HepG2 (cell line): ENCODE measurements around the gene KLHL11.

ENCODE experiments used
- ARID2 ChIP-seq: sonication (generic); formaldehyde crosslinking; IDR thresholded peaks from 2 replicates; pipeline ENCODE4 v1.8.1; 2022; ENCODE audit warnings: mild to moderate bottlenecking, missing genetic modification reagents, borderline replicate concordance
- FOXM1 ChIP-seq: sonication (generic); formaldehyde crosslinking; IDR thresholded peaks from 2 replicates; pipeline ENCODE4 v1.5.0; 2020; ENCODE audit warnings: missing genetic modification reagents
- HDAC6 ChIP-seq: fragments of 200-600 bp; sonication (generic); IDR thresholded peaks from 2 replicates; pipeline ENCODE4 v1.7.0; 2017; ENCODE audit warnings: mild to moderate bottlenecking, antibody characterized with exemption, low read length, low read depth
- ISL2 ChIP-seq: sonication (generic); formaldehyde crosslinking; IDR thresholded peaks from 2 replicates; pipeline ENCODE4 v1.5.0; 2020; ENCODE audit warnings: missing genetic modification reagents
- SETDB1 ChIP-seq: sonication (generic); formaldehyde crosslinking; IDR thresholded peaks from 2 replicates; pipeline ENCODE4 v1.5.1; 2020; ENCODE audit warnings: missing genetic modification reagents, mild to moderate bottlenecking, borderline replicate concordance
- SRF ChIP-seq: IDR thresholded peaks from 2 replicates; pipeline ENCODE4 v1.6.1; 2011; ENCODE audit warnings: mild to moderate bottlenecking, low read depth, low read length, moderate library complexity
- TF ChIP-seq, protein P1 (sequence below), 2 experiments: sonication (generic) in 1 of 2; formaldehyde crosslinking in 1 of 2; IDR thresholded peaks; 2 replicates each; pipeline versions ENCODE4 v1.5.1 to v1.6.1; 2011 to 2020; ENCODE audit warnings: borderline replicate concordance in 1 of 2, low read depth in 1 of 2, low read length in 1 of 2, mild to moderate bottlenecking in 1 of 2, missing genetic modification reagents in 1 of 2, moderate library complexity in 1 of 2
- TF ChIP-seq, protein P2 (sequence below): sonication (generic); formaldehyde crosslinking; IDR thresholded peaks from 2 replicates; pipeline ENCODE4 v1.5.0; 2020; ENCODE audit warnings: mild to moderate bottlenecking, missing genetic modification reagents, moderate library complexity
- TF ChIP-seq, protein P3 (sequence below): sonication (generic); formaldehyde crosslinking; IDR thresholded peaks from 2 replicates; pipeline ENCODE4 v1.4.0; 2020; ENCODE audit warnings: mild to moderate bottlenecking, missing genetic modification reagents

DNA sequence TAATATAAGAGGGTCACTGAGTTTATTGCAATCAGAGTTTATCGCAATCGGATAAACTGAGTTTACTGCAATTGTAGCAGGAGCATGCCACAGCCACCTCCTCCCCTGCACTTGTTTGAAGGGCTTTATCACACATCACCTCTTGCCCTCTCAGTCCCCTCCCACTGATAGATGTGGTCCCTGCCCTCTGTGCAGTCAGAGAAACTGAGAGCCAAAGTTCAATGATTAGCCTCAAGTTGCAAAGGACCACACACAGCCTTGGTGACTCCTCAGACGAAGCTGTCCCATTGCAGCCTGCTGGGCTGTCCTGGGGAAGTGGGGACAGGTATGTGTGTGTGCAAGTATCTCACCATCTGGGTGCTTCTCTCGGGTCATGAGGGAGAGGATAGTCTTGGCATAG lies 39.9 kb upstream of the KLHL11 start:
- no peak for TF ChIP-seq ARID2
- no peak for TF ChIP-seq FOXM1 (CRISPR knock-in tag)
- TF ChIP-seq HDAC6, result no peak
- TF ChIP-seq, protein P1, sequence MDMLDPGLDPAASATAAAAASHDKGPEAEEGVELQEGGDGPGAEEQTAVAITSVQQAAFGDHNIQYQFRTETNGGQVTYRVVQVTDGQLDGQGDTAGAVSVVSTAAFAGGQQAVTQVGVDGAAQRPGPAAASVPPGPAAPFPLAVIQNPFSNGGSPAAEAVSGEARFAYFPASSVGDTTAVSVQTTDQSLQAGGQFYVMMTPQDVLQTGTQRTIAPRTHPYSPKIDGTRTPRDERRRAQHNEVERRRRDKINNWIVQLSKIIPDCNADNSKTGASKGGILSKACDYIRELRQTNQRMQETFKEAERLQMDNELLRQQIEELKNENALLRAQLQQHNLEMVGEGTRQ (IDR thresholded peaks at IDR 0.05; ENCODE audit: low read depth, low read length), result no peak
- TF ChIP-seq, protein P1 (CRISPR knock-in tag; IDR thresholded peaks at IDR 0.05; ENCODE audit: borderline replicate concordance), result no peak
- TF ChIP-seq ISL2 (CRISPR knock-in tag), result no peak
- TF ChIP-seq, protein P2, sequence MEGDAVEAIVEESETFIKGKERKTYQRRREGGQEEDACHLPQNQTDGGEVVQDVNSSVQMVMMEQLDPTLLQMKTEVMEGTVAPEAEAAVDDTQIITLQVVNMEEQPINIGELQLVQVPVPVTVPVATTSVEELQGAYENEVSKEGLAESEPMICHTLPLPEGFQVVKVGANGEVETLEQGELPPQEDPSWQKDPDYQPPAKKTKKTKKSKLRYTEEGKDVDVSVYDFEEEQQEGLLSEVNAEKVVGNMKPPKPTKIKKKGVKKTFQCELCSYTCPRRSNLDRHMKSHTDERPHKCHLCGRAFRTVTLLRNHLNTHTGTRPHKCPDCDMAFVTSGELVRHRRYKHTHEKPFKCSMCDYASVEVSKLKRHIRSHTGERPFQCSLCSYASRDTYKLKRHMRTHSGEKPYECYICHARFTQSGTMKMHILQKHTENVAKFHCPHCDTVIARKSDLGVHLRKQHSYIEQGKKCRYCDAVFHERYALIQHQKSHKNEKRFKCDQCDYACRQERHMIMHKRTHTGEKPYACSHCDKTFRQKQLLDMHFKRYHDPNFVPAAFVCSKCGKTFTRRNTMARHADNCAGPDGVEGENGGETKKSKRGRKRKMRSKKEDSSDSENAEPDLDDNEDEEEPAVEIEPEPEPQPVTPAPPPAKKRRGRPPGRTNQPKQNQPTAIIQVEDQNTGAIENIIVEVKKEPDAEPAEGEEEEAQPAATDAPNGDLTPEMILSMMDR (CRISPR knock-in tag), result no peak
- TF ChIP-seq, protein P3, sequence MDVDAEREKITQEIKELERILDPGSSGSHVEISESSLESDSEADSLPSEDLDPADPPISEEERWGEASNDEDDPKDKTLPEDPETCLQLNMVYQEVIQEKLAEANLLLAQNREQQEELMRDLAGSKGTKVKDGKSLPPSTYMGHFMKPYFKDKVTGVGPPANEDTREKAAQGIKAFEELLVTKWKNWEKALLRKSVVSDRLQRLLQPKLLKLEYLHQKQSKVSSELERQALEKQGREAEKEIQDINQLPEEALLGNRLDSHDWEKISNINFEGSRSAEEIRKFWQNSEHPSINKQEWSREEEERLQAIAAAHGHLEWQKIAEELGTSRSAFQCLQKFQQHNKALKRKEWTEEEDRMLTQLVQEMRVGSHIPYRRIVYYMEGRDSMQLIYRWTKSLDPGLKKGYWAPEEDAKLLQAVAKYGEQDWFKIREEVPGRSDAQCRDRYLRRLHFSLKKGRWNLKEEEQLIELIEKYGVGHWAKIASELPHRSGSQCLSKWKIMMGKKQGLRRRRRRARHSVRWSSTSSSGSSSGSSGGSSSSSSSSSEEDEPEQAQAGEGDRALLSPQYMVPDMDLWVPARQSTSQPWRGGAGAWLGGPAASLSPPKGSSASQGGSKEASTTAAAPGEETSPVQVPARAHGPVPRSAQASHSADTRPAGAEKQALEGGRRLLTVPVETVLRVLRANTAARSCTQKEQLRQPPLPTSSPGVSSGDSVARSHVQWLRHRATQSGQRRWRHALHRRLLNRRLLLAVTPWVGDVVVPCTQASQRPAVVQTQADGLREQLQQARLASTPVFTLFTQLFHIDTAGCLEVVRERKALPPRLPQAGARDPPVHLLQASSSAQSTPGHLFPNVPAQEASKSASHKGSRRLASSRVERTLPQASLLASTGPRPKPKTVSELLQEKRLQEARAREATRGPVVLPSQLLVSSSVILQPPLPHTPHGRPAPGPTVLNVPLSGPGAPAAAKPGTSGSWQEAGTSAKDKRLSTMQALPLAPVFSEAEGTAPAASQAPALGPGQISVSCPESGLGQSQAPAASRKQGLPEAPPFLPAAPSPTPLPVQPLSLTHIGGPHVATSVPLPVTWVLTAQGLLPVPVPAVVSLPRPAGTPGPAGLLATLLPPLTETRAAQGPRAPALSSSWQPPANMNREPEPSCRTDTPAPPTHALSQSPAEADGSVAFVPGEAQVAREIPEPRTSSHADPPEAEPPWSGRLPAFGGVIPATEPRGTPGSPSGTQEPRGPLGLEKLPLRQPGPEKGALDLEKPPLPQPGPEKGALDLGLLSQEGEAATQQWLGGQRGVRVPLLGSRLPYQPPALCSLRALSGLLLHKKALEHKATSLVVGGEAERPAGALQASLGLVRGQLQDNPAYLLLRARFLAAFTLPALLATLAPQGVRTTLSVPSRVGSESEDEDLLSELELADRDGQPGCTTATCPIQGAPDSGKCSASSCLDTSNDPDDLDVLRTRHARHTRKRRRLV (CRISPR knock-in tag), result no peak
- no peak for TF ChIP-seq SETDB1
- no peak for TF ChIP-seq SRF
